PFSK-1 (cell line): ENCODE data around the gene MIXL1.

ENCODE experiments used
- FOXP2 ChIP-seq: optimal IDR thresholded peaks from 2 replicates; pipeline ENCODE3; 2011; ENCODE audit warnings: borderline replicate concordance, control low read depth, inconsistent platforms; ENCODE audit not compliant: insufficient read depth; ENCODE audit errors: extremely low read length, extremely low read depth

MIXL1 gene

DNA sequence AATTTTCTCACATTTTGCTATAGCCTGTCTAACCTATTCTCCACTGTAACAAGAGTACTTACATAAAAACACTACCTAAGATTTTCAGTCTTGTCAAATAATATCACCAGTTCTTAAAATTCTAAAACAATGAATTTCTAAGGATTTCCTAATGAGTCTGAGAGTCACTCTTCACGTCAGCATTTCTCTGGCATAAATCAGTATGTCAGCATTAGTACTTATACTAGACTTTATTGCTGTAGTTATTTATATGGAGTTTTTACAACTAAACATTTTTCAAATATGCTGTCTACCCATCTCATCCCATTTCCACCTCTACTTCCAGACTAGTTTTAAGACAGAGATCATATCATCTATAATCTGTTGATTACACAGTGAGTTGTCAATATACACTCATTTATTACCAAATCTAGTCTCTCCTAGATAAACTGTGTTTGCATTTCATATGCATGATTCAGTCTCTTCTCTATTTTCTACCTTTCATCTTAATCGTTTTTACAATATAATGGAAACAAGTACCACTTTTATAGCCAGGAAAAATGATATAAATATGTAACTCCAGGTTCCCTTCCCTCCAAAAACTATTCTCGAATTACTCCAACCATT lies 52.7 kb downstream of the MIXL1 start:
- TF ChIP-seq FOXP2, result no peak
